GM12878 (cell line): ENCODE data around the gene GREB1.

Source experiments
- CHD1 ChIP-seq: IDR thresholded peaks from 2 replicates; pipeline ENCODE4 v1.6.1; 2012; ENCODE audit warnings: low read depth, low read length, improper control_type of control experiment
- CTCF ChIP-seq, 3 experiments: IDR thresholded peaks in 2 of 3; conservative IDR thresholded peaks in 1 of 3; 2 replicates each; pipeline ENCODE4 v1.5.1; 2011; ENCODE audit warnings: low read depth in 3 of 3, low read length in 3 of 3, mild to moderate bottlenecking in 3 of 3, control low read depth in 2 of 3, moderate library complexity in 2 of 3, inconsistent platforms in 1 of 3, mixed read lengths in 1 of 3; ENCODE audit not compliant: control insufficient read depth in 2 of 3, insufficient read depth in 1 of 3; ENCODE audit errors: extremely low read depth in 1 of 3
- DPF2 ChIP-seq: fragments of 450-650 bp; IDR thresholded peaks from 2 replicates; pipeline ENCODE4 v1.6.1; 2017; ENCODE audit warnings: mild to moderate bottlenecking
- ETV6 ChIP-seq, 2 experiments: fragments of 450-650 bp in 1 of 2; IDR thresholded peaks in 1 of 2; conservative IDR thresholded peaks in 1 of 2; 2 replicates each; pipeline ENCODE4 v1.6.1; 2014; ENCODE audit warnings: antibody characterized with exemption in 1 of 2, borderline replicate concordance in 1 of 2, low read depth in 1 of 2, mild to moderate bottlenecking in 1 of 2, moderate library complexity in 1 of 2
- PBX3 ChIP-seq: IDR thresholded peaks from 2 replicates; pipeline ENCODE4 v1.6.1; 2011; ENCODE audit warnings: mild to moderate bottlenecking, low read depth, low read length, moderate library complexity; ENCODE audit not compliant: insufficient replicate concordance
- PKNOX1 ChIP-seq: fragments of 450-650 bp; IDR thresholded peaks from 2 replicates; pipeline ENCODE4 v1.6.1; 2016; ENCODE audit warnings: mild to moderate bottlenecking
- POLR2A ChIP-seq: IDR thresholded peaks from 2 replicates; pipeline ENCODE4 v1.6.1; 2011; ENCODE audit warnings: low read depth, mild to moderate bottlenecking, low read length
- RCOR1 ChIP-seq: conservative IDR thresholded peaks from 2 replicates; pipeline ENCODE4 v1.6.1; 2012; ENCODE audit warnings: low read depth, low read length, improper control_type of control experiment
- TAF1 ChIP-seq: IDR thresholded peaks from 2 replicates; pipeline ENCODE4 v1.6.1; 2011; ENCODE audit warnings: mild to moderate bottlenecking, low read depth, low read length, borderline replicate concordance
- YY1 ChIP-seq: IDR thresholded peaks from 2 replicates; pipeline ENCODE4 v1.6.1; 2011; ENCODE audit warnings: low read depth, mild to moderate bottlenecking, low read length

- TF ChIP-seq CTCF (IDR thresholded peaks at IDR 0.05 in 2 of 3, conservative IDR thresholded peaks at IDR 0.05 in 1 of 3; ENCODE audit: control insufficient read depth in 2 of 3, extremely low read depth in 1 of 3, insufficient read depth in 1 of 3, low read depth in 3 of 3, low read length in 3 of 3) (no peak), RCOR1 (no peak), POLR2A (no peak), TAF1 (no peak), CHD1 (no peak), DPF2 (no peak), ETV6 (conservative IDR thresholded peaks at IDR 0.05 in 1 of 2, IDR thresholded peaks at IDR 0.05 in 1 of 2; ENCODE audit: borderline replicate concordance in 1 of 2, low read depth in 1 of 2) (no peak), PBX3 (no peak), YY1 (no peak), PKNOX1 (no peak)
These were observed 146.5 kb downstream of the GREB1 start for GRCh38 chr2:11680182-11680900.
